Gastroesophageal sphincter (tissue), 3 donors: ENCODE measurements around the gene KRTAP1-1.

ENCODE experiments used
- CTCF ChIP-seq, 4 experiments: fragments of 200-600 bp in 2 of 4; fragments of 450-650 bp in 2 of 4; sonication (generic) in 1 of 4; IDR thresholded peaks; one replicate each; pipeline ENCODE4 v1.5.1; 2017 to 2019; ENCODE audit warnings: antibody characterized with exemption in 4 of 4, mild to moderate bottlenecking in 2 of 4, moderate library complexity in 2 of 4
- EP300 ChIP-seq: sonication (generic); formaldehyde crosslinking; IDR thresholded peaks from one replicate; pipeline ENCODE4 v1.6.1; 2017; ENCODE audit warnings: antibody characterized with exemption, mild to moderate bottlenecking
- POLR2A ChIP-seq, 2 donors: fragments of 450-650 bp; IDR thresholded peaks; one replicate each; pipeline ENCODE4 v1.6.1; 2017; ENCODE audit warnings: antibody characterized with exemption in 2 of 2, mild to moderate bottlenecking in 2 of 2, moderate library complexity in 1 of 2
- POLR2AphosphoS5 ChIP-seq: sonication (generic); formaldehyde crosslinking; IDR thresholded peaks from one replicate; pipeline ENCODE4 v1.6.1; 2017; ENCODE audit warnings: antibody characterized with exemption

- TF ChIP-seq CTCF (IDR thresholded peaks at IDR 0.05): no peak
- TF ChIP-seq POLR2A (IDR thresholded peaks at IDR 0.05): no peak
- TF ChIP-seq POLR2AphosphoS5: no peak
- TF ChIP-seq EP300: no peak
Observed at GRCh38 chr17:41016578-41017215, 24.6 kb downstream of the KRTAP1-1 start.
